H1 (cell line): ENCODE data around the gene SCN8A. TPM values are rescaled to one million over a fixed set of nuclear protein-coding genes. Genes with fewer than 3 reads are reported as not detected.
A peak's percentile ranks its signal among the peaks of the same experiment; 100 is the strongest.

Experiments used
- CTCF ChIA-PET: fragments of 300-600 bp; sonication (Branson Sonifier 250); formaldehyde crosslinking; loops from one replicate; lab custom pipeline; 2021; ENCODE audit not compliant: partially characterized antibody; lab: Charles Lee
- POLR2A ChIA-PET: fragments of 300-600 bp; sonication (Branson Sonifier 250); formaldehyde crosslinking; loops from one replicate; lab custom pipeline; 2021; ENCODE audit warnings: inconsistent platforms; ENCODE audit not compliant: partially characterized antibody; lab: Charles Lee
- DNase-seq, 2 experiments: peaks; one replicate each; pipeline versions ENCODE4 v3.0.0 to v3.0.0-alpha.2; 2010 to 2022; ENCODE audit warnings: low spot score in 2 of 2, low read depth in 1 of 2, mixed read lengths in 1 of 2
- FAIRE-seq: peaks from 2 replicates; lab custom pipeline; 2011; peaks lifted over from hg19 to GRCh38; lab: Jason Lieb, UNC
- H2AFZ ChIP-seq: 2 replicates; pipeline ENCODE4 v1.8.1; 2012; ENCODE audit warnings: low read length, inconsistent platforms
- H2AK5ac ChIP-seq: 2 replicates; pipeline ENCODE4 v1.6.1; 2013; ENCODE audit warnings: low read depth, low read length
- H2BK120ac ChIP-seq: replicated peaks from 2 replicates; pipeline ENCODE3; 2013; ENCODE audit warnings: low read depth, low read length, inconsistent platforms
- H2BK12ac ChIP-seq: 2 replicates; pipeline ENCODE4 v1.6.1; 2013; ENCODE audit warnings: low read depth, low read length
- H2BK15ac ChIP-seq: 2 replicates; pipeline ENCODE4 v1.6.1; 2013; ENCODE audit warnings: low read length
- H2BK20ac ChIP-seq: 2 replicates; pipeline ENCODE4 v1.6.1; 2013; ENCODE audit warnings: low read length
- H2BK5ac ChIP-seq: 2 replicates; pipeline ENCODE4 v1.6.1; 2013; ENCODE audit warnings: low read depth, low read length
- H3K14ac ChIP-seq: 2 replicates; pipeline ENCODE4 v1.6.1; 2013; ENCODE audit warnings: inconsistent platforms; ENCODE audit not compliant: insufficient read length
- H3K18ac ChIP-seq: 2 replicates; pipeline ENCODE4 v1.6.1; 2013; ENCODE audit warnings: low read length; ENCODE audit errors: extremely low read depth
- H3K23ac ChIP-seq: 2 replicates; pipeline ENCODE4 v1.6.1; 2013; ENCODE audit warnings: inconsistent platforms; ENCODE audit not compliant: insufficient read length
- H3K23me2 ChIP-seq: 2 replicates; pipeline ENCODE4 v1.6.1; 2013; ENCODE audit warnings: low read depth, low read length
- H3K27ac ChIP-seq: 2 replicates; pipeline ENCODE4 v1.6.1; 2011; ENCODE audit warnings: low read depth, low read length, inconsistent platforms
- H3K27me3 ChIP-seq, 4 experiments: replicated peaks in 1 of 4; 1 replicate in 1 of 4; 2 replicates in 3 of 4; pipeline versions ENCODE4 v1.6.1 to v1.8.1; 2011 to 2013; ENCODE audit warnings: low read length in 3 of 4, mild to moderate bottlenecking in 3 of 4, inconsistent platforms in 2 of 4, mixed read lengths in 2 of 4, moderate library complexity in 1 of 4; ENCODE audit not compliant: control insufficient read depth in 3 of 4, insufficient read depth in 3 of 4; ENCODE audit errors: extremely low read depth in 1 of 4
- H3K36me3 ChIP-seq, 4 experiments: 2 replicates each; pipeline versions ENCODE4 v1.6.1 to v1.8.1; 2011 to 2013; ENCODE audit warnings: mild to moderate bottlenecking in 4 of 4, low read length in 3 of 4, moderate library complexity in 2 of 4, control low read depth in 1 of 4, inconsistent platforms in 1 of 4; ENCODE audit not compliant: insufficient read depth in 4 of 4, control insufficient read depth in 2 of 4
- H3K4ac ChIP-seq: replicated peaks from 2 replicates; pipeline ENCODE3; 2013; ENCODE audit warnings: low read length, low read depth, mixed read lengths, inconsistent platforms; ENCODE audit not compliant: insufficient read length
- H3K4me1 ChIP-seq, 4 experiments: replicated peaks in 1 of 4; 1 replicate in 1 of 4; 2 replicates in 3 of 4; pipeline versions ENCODE4 v1.6.1 to v1.8.1; 2011 to 2013; ENCODE audit warnings: low read length in 3 of 4, inconsistent platforms in 2 of 4, mixed read lengths in 1 of 4; ENCODE audit not compliant: insufficient read depth in 4 of 4, control insufficient read depth in 3 of 4
- H3K4me2 ChIP-seq, 2 experiments: 2 replicates each; pipeline versions ENCODE4 v1.6.1 to v1.8.1; 2011 to 2013; ENCODE audit warnings: low read depth in 2 of 2, low read length in 2 of 2, control low read depth in 1 of 2, inconsistent platforms in 1 of 2, mild to moderate bottlenecking in 1 of 2; ENCODE audit not compliant: insufficient read depth in 1 of 2
- H3K4me3 ChIP-seq, 4 experiments: fragments of 200-600, 300-600 bp in 1 of 4; sonication (generic), shearing (Covaris generic), sonication (Bioruptor Twin) in 1 of 4; 2 replicates each; pipeline versions ENCODE4 v1.5.1 to v1.8.1; 2011 to 2016; ENCODE audit warnings: low read length in 4 of 4, low read depth in 3 of 4, control low read depth in 2 of 4, inconsistent platforms in 2 of 4, mild to moderate bottlenecking in 2 of 4, mixed read lengths in 1 of 4, moderate library complexity in 1 of 4; ENCODE audit not compliant: insufficient read depth in 2 of 4; ENCODE audit errors: extremely low read depth in 1 of 4
- H3K56ac ChIP-seq: replicated peaks from 2 replicates; pipeline ENCODE3; 2013; ENCODE audit warnings: low read depth, mild to moderate bottlenecking, mixed read lengths, low read length, inconsistent platforms; ENCODE audit not compliant: insufficient read length
- H3K79me1 ChIP-seq: 2 replicates; pipeline ENCODE4 v1.6.1; 2013; ENCODE audit warnings: low read depth, low read length, control low read depth
- H3K79me2 ChIP-seq, 2 experiments: 2 replicates each; pipeline versions ENCODE4 v1.6.1 to v1.8.1; 2012 to 2013; ENCODE audit warnings: low read length in 2 of 2, mild to moderate bottlenecking in 2 of 2, inconsistent platforms in 1 of 2; ENCODE audit not compliant: insufficient read depth in 2 of 2, control insufficient read depth in 1 of 2
- H3K9ac ChIP-seq, 4 experiments: replicated peaks in 1 of 4; 1 replicate in 1 of 4; 2 replicates in 3 of 4; pipeline versions ENCODE4 v1.6.1 to v1.8.1; 2011 to 2013; ENCODE audit warnings: low read depth in 3 of 4, low read length in 3 of 4, control low read depth in 2 of 4, mild to moderate bottlenecking in 2 of 4, moderate library complexity in 2 of 4, inconsistent platforms in 1 of 4; ENCODE audit errors: extremely low read depth in 1 of 4
- H3K9me3 ChIP-seq, 2 experiments: 2 replicates each; pipeline versions ENCODE4 v1.6.1 to v1.8.1; 2012 to 2013; ENCODE audit warnings: mild to moderate bottlenecking in 2 of 2, moderate library complexity in 2 of 2, control low read depth in 1 of 2, inconsistent platforms in 1 of 2, low read depth in 1 of 2, low read length in 1 of 2, mixed read lengths in 1 of 2; ENCODE audit not compliant: insufficient read depth in 2 of 2
- H4K20me1 ChIP-seq, 2 experiments: replicated peaks in 1 of 2; 2 replicates each; pipeline versions ENCODE3 to v1.8.1; 2011 to 2013; ENCODE audit warnings: inconsistent platforms in 2 of 2, low read length in 2 of 2, mild to moderate bottlenecking in 1 of 2; ENCODE audit not compliant: insufficient read depth in 2 of 2, control insufficient read depth in 1 of 2
- H4K5ac ChIP-seq: 2 replicates; pipeline ENCODE4 v1.6.1; 2013; ENCODE audit warnings: low read length, low read depth, mixed read lengths, inconsistent platforms; ENCODE audit not compliant: insufficient read length
- H4K8ac ChIP-seq: 2 replicates; pipeline ENCODE4 v1.8.0; 2013; ENCODE audit warnings: mild to moderate bottlenecking, moderate library complexity, low read length, inconsistent platforms; ENCODE audit not compliant: insufficient read depth; ENCODE audit errors: extremely low read depth
- H4K91ac ChIP-seq: replicated peaks from 2 replicates; pipeline ENCODE3; 2013; ENCODE audit warnings: low read length, mixed read lengths, inconsistent platforms; ENCODE audit not compliant: insufficient read length
- CTCF ChIP-seq, 3 experiments: IDR thresholded peaks; 1 replicate in 2 of 3; 2 replicates in 1 of 3; pipeline versions ENCODE4 v1.5.1 to v1.6.1; 2011; ENCODE audit warnings: low read length in 3 of 3, mild to moderate bottlenecking in 3 of 3, inconsistent platforms in 2 of 3, low read depth in 1 of 3, moderate library complexity in 1 of 3; ENCODE audit not compliant: insufficient read depth in 1 of 3; ENCODE audit errors: control extremely low read depth in 1 of 3
- POU5F1 ChIP-seq: IDR thresholded peaks from 2 replicates; pipeline ENCODE4 v1.6.1; 2011; ENCODE audit warnings: low read depth, mild to moderate bottlenecking, low read length, moderate library complexity
- SP1 ChIP-seq: IDR thresholded peaks from 2 replicates; pipeline ENCODE4 v1.6.1; 2011; ENCODE audit warnings: low read depth, low read length
- SUZ12 ChIP-seq: fragments of 200-600 bp; sonication (generic); IDR thresholded peaks from 2 replicates; pipeline ENCODE4 v1.6.1; 2012; ENCODE audit warnings: mild to moderate bottlenecking, inconsistent platforms, low read length, moderate library complexity, mixed read lengths
- WGBS, 2 experiments: shearing (Covaris generic) in 1 of 2; methylation state at CpG; one replicate each; pipeline versions ENCODE4 v1.1.6 to v1.1.7; 2013 to 2015; ENCODE audit warnings: low lambda C conversion rate in 2 of 2, mixed read lengths in 2 of 2, inconsistent platforms in 1 of 2, low coverage in 1 of 2, missing lambda C conversion rate in 1 of 2; ENCODE audit not compliant: insufficient replicate concordance in 2 of 2, insufficient coverage in 1 of 2, insufficient read length in 1 of 2; ENCODE audit errors: extremely low coverage in 1 of 2, missing lambda C conversion rate in 1 of 2; 5-methylcytosine and 5-hydroxymethylcytosine counted together
- polyA plus RNA-seq, 7 experiments: library from polyadenylated mRNA; depleted of rRNA in 3 of 7; stranded (reverse) in 5 of 7; unstranded in 2 of 7; fragments of >200 nt in 5 of 7; fragments of 200-250 nt in 2 of 7; gene quantifications; 1 replicate in 5 of 7; 2 replicates in 1 of 7; 4 replicates in 1 of 7; pipeline versions ENCODE4 v1.2.1 to v1.2.3, GENCODE V29; 2011 to 2013; ENCODE audit warnings: missing spikeins in 2 of 7, mixed read lengths in 2 of 7
- total RNA-seq: library from RNA; stranded (reverse); fragmentation: NEBNext Ultra II Directional; extraction: Animal tissue kit (Norgen Biotek cat#: 25700); gene quantifications from 2 replicates; pipeline ENCODE4 v1.2.1, GENCODE V29; 2021

The SCN8A gene
- total and polyA plus RNA-seq, 2 of the 8 experiments (the other 6 are each of a cell fraction or from before 2014, with no cell fraction given): 6.3 to 10.7 TPM

GRCh38 chr12:51621156-51621922 lies 30.3 kb downstream of the SCN8A start:
- H2AFZ ChIP-seq: no peak overlapping the region
- no peak for TF ChIP-seq SUZ12
- no peak for TF ChIP-seq CTCF (IDR thresholded peaks at IDR 0.05; ENCODE audit: control extremely low read depth in 1 of 3, insufficient read depth in 1 of 3, low read depth in 1 of 3, low read length in 3 of 3)
- TF ChIP-seq SP1: no peak
- no peak for TF ChIP-seq POU5F1
- H2BK120ac ChIP-seq: no peak overlapping the region
- peak; percentile 7 for FAIRE-seq
- no peak overlapping the region for H2AK5ac ChIP-seq
- no peaks in the 10 kb centered on the region for H3K9me3 ChIP-seq
- 90% methylated on average over 7 of the region's 7 CpGs; no CpG with 5 or more reads in 1 of the 2 experiments for WGBS, 2 experiments
- no peak overlapping the region for H2BK20ac ChIP-seq
- no peaks in the 10 kb centered on the region for H3K27me3 ChIP-seq
- H4K5ac ChIP-seq: no peak overlapping the region
- no peak overlapping the region for H3K4ac ChIP-seq
- H2BK5ac ChIP-seq: no peak overlapping the region
- H3K9ac ChIP-seq: no peak overlapping the region
- H3K14ac ChIP-seq: no peak overlapping the region
- peaks cover 0 to 53% of the 10 kb centered on the region in 2 experiments; a peak in 2 of 4 replicates for H3K79me2 ChIP-seq
- no peak overlapping the region for H3K56ac ChIP-seq
- H3K23ac ChIP-seq: no peak overlapping the region
- H4K20me1 ChIP-seq: peaks cover 0 to 6% of the 10 kb centered on the region in 2 experiments
- H4K91ac ChIP-seq: no peak overlapping the region
- no peaks in the 10 kb centered on the region for H3K79me1 ChIP-seq
- ChIA-PET CTCF (interaction anchor here (0.6 to 1.6 kb wide), 3 partner anchors 10 to 252 kb away, joined by 3 to 5 read pairs (median 3); partner anchors contain the start of gene SCN8A), POLR2A (no interaction called here)
- no peak overlapping the region for H4K8ac ChIP-seq
- H3K18ac ChIP-seq: no peak overlapping the region
- 0 out of 7 replicates have a peak, but pooled peaks cover 0 to 2% (median 0%) of the 10 kb centered on the region in 4 experiments for H3K4me1 ChIP-seq
- no peaks in the 10 kb centered on the region for H3K23me2 ChIP-seq
- no peak overlapping the region for H3K4me2 ChIP-seq
- H2BK15ac ChIP-seq: no peak overlapping the region
- DNase-seq: no peak
- H2BK12ac ChIP-seq: no peak overlapping the region
- H3K27ac ChIP-seq: no peak overlapping the region
- H3K36me3 ChIP-seq: no peaks in the 10 kb centered on the region
- no peak overlapping the region for H3K4me3 ChIP-seq
